Keratinocyte (primary cell): ENCODE measurements around the gene S100P. TPM values are rescaled to one million over a fixed set of nuclear protein-coding genes. Genes with fewer than 3 reads are reported as not detected.

Experiments used
- DNase-seq: peaks from one replicate; pipeline ENCODE4 v3.0.0-alpha.2; 2011; ENCODE audit warnings: low read depth, missing footprints, low spot score
- FAIRE-seq: peaks from 2 replicates; lab custom pipeline; 2011; peaks lifted over from hg19 to GRCh38; lab: Jason Lieb, UNC
- H2AFZ ChIP-seq: 2 replicates; pipeline ENCODE4 v1.6.0; 2012; ENCODE audit warnings: low read length, control low read depth, inconsistent platforms; ENCODE audit not compliant: control insufficient read depth
- H3K27ac ChIP-seq: 2 replicates; pipeline ENCODE4 v1.5.1; 2011; ENCODE audit warnings: low read length; ENCODE audit not compliant: control insufficient read depth, insufficient read depth
- H3K27me3 ChIP-seq: 3 replicates; pipeline ENCODE4 v1.6.0; 2011; ENCODE audit warnings: low read length; ENCODE audit not compliant: control insufficient read depth, insufficient read depth; ENCODE audit errors: extremely low read depth
- H3K36me3 ChIP-seq, 2 experiments: 2 replicates in 1 of 2; 3 replicates in 1 of 2; pipeline ENCODE4 v1.5.1; 2011; ENCODE audit warnings: low read length in 2 of 2, mild to moderate bottlenecking in 1 of 2; ENCODE audit not compliant: control insufficient read depth in 2 of 2, insufficient read depth in 2 of 2; ENCODE audit errors: extremely low read depth in 1 of 2
- H3K4me1 ChIP-seq: 3 replicates; pipeline ENCODE4 v1.5.1; 2011; ENCODE audit warnings: low read length; ENCODE audit not compliant: control insufficient read depth, insufficient read depth; ENCODE audit errors: extremely low read depth
- H3K4me2 ChIP-seq: 3 replicates; pipeline ENCODE4 v1.6.0; 2011; ENCODE audit warnings: low read depth, low read length; ENCODE audit not compliant: control insufficient read depth, insufficient read depth; ENCODE audit errors: extremely low read depth
- H3K4me3 ChIP-seq, 3 experiments: fragments of 200-600 bp in 1 of 3; sonication (generic) in 1 of 3; 2 replicates in 2 of 3; 3 replicates in 1 of 3; pipeline ENCODE4 v1.5.1; 2011 to 2016; ENCODE audit warnings: low read length in 3 of 3, mild to moderate bottlenecking in 3 of 3, control low read depth in 2 of 3, inconsistent platforms in 1 of 3, low read depth in 1 of 3, mixed read lengths in 1 of 3, mixed run types in 1 of 3, moderate library complexity in 1 of 3; ENCODE audit not compliant: control insufficient read depth in 2 of 3, insufficient read depth in 2 of 3; ENCODE audit errors: extremely low read depth in 1 of 3
- H3K79me2 ChIP-seq: 2 replicates; pipeline ENCODE4 v1.6.0; 2012; ENCODE audit warnings: low read length; ENCODE audit not compliant: control insufficient read depth, insufficient read depth
- H3K9ac ChIP-seq: 3 replicates; pipeline ENCODE4 v1.6.0; 2011; ENCODE audit warnings: low read length; ENCODE audit not compliant: control insufficient read depth, insufficient read depth; ENCODE audit errors: extremely low read depth
- H3K9me1 ChIP-seq: 3 replicates; pipeline ENCODE4 v1.6.0; 2011; ENCODE audit warnings: low read length; ENCODE audit not compliant: control insufficient read depth, insufficient read depth; ENCODE audit errors: extremely low read depth
- H3K9me3 ChIP-seq: 2 replicates; pipeline ENCODE4 v1.5.1; 2012; ENCODE audit warnings: low read depth, low read length; ENCODE audit not compliant: control insufficient read depth
- H4K20me1 ChIP-seq: 3 replicates; pipeline ENCODE4 v1.6.0; 2011; ENCODE audit warnings: low read length; ENCODE audit not compliant: control insufficient read depth, insufficient read depth; ENCODE audit errors: extremely low read depth
- EZH2 ChIP-seq: IDR thresholded peaks from one replicate; pipeline ENCODE4 v1.6.1; 2012; ENCODE audit warnings: inconsistent platforms, mild to moderate bottlenecking, low read length, moderate library complexity
- dilution Hi-C: fragments of 300-500 bp; cut with MboI; formaldehyde crosslinking; loops from one replicate; pipeline ENCODE4 v1.7.0; 2020; ENCODE audit warnings: low sequenced_read_pairs; ENCODE audit not compliant: extremely low pct_ligation_motif_present
- polyA plus RNA-seq, 5 experiments: library from polyadenylated mRNA; depleted of rRNA in 3 of 5; stranded (reverse) in 3 of 5; stranded (forward) in 1 of 5; unstranded in 1 of 5; fragments of >200 nt; gene quantifications; 1 replicate in 1 of 5; 2 replicates in 3 of 5; 3 replicates in 1 of 5; pipeline versions ENCODE4 v1.2.1 to v1.2.3, GENCODE V29; 2011 to 2012; ENCODE audit warnings: missing spikeins in 2 of 5, low read depth in 1 of 5, low replicate concordance in 1 of 5
- TF ChIP-seq, protein P1 (sequence below), 3 experiments: IDR thresholded peaks in 1 of 3; conservative IDR thresholded peaks in 1 of 3; optimal IDR thresholded peaks in 1 of 3; 2 replicates in 2 of 3; 3 replicates in 1 of 3; pipeline versions ENCODE3 to v1.5.1; 2011; ENCODE audit warnings: low read length in 3 of 3, mild to moderate bottlenecking in 3 of 3, moderate library complexity in 2 of 3, control low read depth in 1 of 3, inconsistent platforms in 1 of 3; ENCODE audit not compliant: insufficient read depth in 2 of 3; ENCODE audit errors: extremely low read depth in 1 of 3

The S100P gene
- polyA plus RNA-seq, 1 donor (not counting 4 experiments of a cell fraction or from before 2014, with no cell fraction given) = 1.7 TPM

DNA sequence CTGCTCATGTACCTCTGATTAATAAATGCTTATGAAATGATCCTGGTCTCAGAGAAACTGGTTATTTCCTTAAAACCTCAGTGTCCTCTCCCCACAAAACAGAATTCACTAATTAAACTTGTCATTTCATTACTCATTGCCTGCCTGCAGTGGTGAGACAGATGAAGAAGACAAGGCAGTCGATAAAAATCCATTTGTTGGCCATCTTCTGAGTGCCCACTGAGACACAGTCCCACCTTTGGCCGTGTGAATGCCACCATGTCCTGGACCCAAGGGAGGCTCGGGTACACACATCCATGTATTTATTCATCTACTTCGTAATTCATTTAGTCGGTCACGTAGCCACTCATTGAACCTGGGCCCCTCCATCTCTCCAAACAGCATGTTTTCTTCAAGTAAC, 3.5 kb downstream of the S100P start:
- no peak overlapping the region for H3K9ac ChIP-seq
- H3K4me2 ChIP-seq = peak overlapping the region; percentile 86
- H3K27me3 ChIP-seq = no peaks in the 10 kb centered on the region
- H3K4me1 ChIP-seq = peaks cover 22% of the 10 kb centered on the region
- H3K9me1 ChIP-seq = no peaks in the 10 kb centered on the region
- no peak for FAIRE-seq
- DNase-seq = no peak
- no peak overlapping the region for H3K4me3 ChIP-seq
- no peaks in the 10 kb centered on the region for H3K9me3 ChIP-seq
- no peaks in the 10 kb centered on the region for H3K36me3 ChIP-seq
- no peaks in the 10 kb centered on the region for H3K79me2 ChIP-seq
- dilution Hi-C loops = no loop called here
- no peak overlapping the region for H2AFZ ChIP-seq
- peak overlapping the region; percentile 36 for H3K27ac ChIP-seq
- TF ChIP-seq, protein P1, sequence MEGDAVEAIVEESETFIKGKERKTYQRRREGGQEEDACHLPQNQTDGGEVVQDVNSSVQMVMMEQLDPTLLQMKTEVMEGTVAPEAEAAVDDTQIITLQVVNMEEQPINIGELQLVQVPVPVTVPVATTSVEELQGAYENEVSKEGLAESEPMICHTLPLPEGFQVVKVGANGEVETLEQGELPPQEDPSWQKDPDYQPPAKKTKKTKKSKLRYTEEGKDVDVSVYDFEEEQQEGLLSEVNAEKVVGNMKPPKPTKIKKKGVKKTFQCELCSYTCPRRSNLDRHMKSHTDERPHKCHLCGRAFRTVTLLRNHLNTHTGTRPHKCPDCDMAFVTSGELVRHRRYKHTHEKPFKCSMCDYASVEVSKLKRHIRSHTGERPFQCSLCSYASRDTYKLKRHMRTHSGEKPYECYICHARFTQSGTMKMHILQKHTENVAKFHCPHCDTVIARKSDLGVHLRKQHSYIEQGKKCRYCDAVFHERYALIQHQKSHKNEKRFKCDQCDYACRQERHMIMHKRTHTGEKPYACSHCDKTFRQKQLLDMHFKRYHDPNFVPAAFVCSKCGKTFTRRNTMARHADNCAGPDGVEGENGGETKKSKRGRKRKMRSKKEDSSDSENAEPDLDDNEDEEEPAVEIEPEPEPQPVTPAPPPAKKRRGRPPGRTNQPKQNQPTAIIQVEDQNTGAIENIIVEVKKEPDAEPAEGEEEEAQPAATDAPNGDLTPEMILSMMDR (optimal IDR thresholded peaks at IDR 0.05 in 1 of 3, IDR thresholded peaks at IDR 0.05 in 1 of 3, conservative IDR thresholded peaks at IDR 0.05 in 1 of 3; ENCODE audit: extremely low read depth in 1 of 3, insufficient read depth in 2 of 3, low read length in 3 of 3) = no peak
- no peak for TF ChIP-seq EZH2
- no peaks in the 10 kb centered on the region for H4K20me1 ChIP-seq

DNA sequence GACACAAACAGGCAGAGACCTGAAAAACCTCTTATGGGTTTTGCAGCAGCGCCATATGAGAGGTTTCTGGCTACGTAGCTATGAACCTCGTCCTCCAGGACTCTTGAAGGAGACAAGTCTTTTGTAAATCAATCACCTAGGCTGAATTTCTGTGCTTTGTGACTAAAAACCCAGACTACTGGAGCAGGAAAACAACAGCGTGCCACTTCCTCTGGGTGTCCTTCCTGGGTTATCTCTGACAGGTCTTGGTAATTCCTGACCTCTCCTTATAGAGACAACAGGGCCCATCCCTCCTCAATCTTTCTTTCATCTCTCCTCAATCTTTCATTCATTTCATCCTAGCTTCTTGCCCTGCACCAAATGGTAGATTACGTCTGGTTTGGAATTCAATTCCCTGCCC, 5.7 kb downstream of the S100P start:
- FAIRE-seq (no peak), DNase-seq (no peak)
- Histone ChIP-seq H3K9me1 (no peaks in the 10 kb centered on the region), H3K9me3 (no peaks in the 10 kb centered on the region), H3K4me2 (no peak overlapping the region), H3K27me3 (no peaks in the 10 kb centered on the region), H3K9ac (no peak overlapping the region), H3K27ac (no peak overlapping the region), H3K79me2 (peaks cover 2% of the 10 kb centered on the region), H2AFZ (no peak overlapping the region), H3K4me3 (no peak overlapping the region), H3K36me3 (no peaks in the 10 kb centered on the region), H4K20me1 (no peaks in the 10 kb centered on the region), H3K4me1 (peaks cover 22% of the 10 kb centered on the region)
- dilution Hi-C loops = no loop called here
- TF ChIP-seq, protein P1 (optimal IDR thresholded peaks at IDR 0.05 in 1 of 3, IDR thresholded peaks at IDR 0.05 in 1 of 3, conservative IDR thresholded peaks at IDR 0.05 in 1 of 3; ENCODE audit: extremely low read depth in 1 of 3, insufficient read depth in 2 of 3, low read length in 3 of 3) = no peak
- no peak for TF ChIP-seq EZH2
